ENCODE results near the gene PTPRN2.
"Not testable (repeated sequence)": the region's sequence is repeated elsewhere in the genome, so short reads cannot be mapped to it uniquely, and the experiment has no call there.

PTPRN2 gene

DNA sequence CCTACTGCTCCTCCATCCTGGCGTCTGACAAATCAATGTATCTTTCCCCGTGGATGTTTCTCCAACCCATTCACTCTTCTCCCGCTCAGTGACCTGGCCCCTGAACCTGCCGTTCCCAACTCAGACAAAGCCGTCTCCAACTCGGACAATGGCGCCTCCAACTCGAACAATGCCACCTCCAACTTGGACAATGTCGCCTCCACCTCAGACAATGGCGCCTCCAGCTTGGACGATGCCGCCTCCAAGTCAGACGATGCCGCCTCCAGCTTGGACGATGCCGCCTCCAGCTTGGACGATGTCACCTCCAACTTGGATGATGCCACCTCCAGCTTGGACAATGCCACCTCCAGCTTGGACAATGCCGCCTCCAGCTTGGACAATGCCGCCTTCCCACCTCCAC is 642.2 kb downstream of the PTPRN2 start:
- DNase-seq (ENCODE audit: low spot score), result no peak

DNA sequence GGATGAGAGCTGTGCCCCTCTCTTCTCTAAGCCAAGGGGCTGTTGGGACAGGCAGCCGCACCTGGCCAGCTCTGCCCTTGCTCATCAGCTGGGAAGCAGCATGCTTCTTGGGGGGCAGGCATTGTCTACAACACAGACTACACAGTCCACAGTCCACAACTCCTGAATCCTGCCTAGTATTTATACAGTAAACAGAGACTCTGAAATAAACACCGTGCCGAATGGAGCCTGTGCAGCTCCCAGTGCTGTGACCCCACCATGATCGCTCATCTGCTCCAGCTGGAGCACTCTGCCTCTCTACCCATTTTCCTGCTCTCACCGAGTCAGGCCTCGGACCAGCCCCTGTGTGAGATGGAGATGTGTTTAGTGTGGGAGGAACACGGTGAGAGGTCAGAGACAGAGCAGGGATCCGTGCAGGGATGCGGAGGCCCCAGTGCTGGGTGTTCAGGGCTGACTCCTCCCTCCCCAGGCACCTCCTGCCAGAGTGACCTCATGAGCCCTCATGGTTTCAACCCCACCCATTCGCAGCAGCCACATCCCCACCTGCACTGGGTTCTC is 642.8 kb downstream of the PTPRN2 start:
- DNase-seq (ENCODE audit: low spot score), result no peak

DNA sequence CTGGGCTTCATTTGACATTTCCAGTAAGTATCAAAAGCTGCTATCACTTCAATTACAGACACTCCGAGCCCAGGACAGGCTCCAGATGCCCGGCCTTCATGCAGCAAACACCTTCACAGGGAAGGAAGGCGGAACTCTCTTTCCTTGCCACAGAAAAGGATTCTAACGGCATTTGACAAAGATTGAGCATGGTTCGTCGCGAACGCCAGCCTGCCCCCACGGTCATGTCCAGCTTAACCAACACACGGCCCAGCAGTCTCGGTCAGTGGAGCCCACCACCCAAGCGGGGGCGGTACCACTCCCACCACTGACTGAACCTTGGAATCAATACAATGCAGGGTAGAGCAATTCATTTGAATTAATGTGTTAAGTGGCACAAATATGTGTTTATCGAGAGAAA is 643.6 kb downstream of the PTPRN2 start:
- no peak for DNase-seq (ENCODE audit: low spot score)

DNA sequence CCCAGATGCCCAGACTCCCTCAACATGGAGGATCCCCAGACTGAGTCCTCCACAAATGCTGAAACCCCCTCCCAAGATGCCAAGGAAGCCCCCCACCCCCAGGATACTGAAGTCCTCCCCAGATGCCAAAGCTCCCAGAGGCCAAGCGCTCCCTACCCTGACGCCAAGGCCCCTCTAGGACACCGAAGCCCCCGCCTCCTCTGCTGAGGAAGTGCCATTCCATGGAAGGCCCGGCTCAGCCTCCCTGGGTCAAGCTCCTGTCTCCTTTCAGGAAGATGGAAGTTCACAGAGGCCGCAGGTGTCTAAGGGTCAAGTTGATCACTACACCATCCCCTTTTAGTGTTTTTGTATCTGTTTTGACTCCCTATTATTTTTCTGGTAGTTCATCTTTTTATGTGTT is 644.1 kb downstream of the PTPRN2 start:
- no peak for DNase-seq (ENCODE audit: low spot score)

DNA sequence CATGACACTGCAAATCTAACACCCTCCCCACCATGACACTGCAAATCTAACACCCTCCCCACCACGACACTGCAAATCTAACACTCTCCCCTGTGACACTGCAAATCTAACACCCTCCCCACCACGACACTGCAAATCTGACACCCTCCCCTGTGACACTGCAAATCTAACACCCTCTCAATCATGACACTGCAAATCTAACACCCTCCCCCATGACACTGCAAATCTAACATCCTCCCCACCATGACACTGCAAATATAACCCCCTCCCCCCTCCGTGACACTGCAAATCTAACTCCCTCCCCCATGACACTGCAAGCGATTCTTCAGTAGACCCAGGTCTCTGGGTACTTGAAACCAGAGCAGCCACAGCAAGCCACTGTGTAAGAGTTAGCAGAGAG is 646.4 kb downstream of the PTPRN2 start:
- no peak for DNase-seq (ENCODE audit: low spot score)

DNA sequence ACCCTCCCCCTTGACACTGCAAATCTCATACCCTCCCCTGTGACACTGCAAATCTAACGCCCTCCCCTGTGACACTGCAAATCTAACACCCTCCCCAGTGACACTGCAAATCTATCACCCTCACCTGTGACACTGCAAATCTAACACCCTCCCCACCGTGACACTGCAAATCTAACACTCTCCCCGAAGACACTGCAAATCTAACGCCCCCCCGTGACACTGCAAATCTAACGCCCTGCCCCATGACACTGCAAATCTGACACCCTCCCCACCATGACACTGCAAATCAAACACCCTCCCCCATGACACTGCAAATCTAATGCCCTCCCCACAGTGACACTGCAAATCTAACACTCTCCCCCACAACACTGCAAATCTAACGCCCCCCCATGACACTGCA is 647.1 kb downstream of the PTPRN2 start:
- no peak for DNase-seq (ENCODE audit: low spot score)

DNA sequence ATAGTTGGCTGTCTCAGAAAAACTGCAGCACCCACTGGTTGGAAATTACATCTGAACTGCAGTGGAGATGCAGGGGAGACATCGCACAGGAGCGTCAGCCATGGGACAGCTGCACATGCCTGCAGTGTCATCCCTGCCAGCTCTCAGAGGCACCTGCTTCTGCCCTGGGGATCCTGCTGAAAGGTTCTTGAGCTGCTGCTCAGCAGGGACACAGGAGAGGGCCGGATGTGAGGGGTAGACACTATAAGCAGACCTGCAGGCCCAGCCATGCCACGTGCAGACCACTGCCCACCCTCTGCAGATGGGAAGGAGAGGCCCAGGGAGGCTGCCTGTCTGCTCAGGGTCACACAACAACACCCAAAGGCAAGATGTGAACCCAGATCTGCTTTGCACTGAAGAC is 649.4 kb downstream of the PTPRN2 start:
- DNase-seq (ENCODE audit: low spot score), result no peak

DNA sequence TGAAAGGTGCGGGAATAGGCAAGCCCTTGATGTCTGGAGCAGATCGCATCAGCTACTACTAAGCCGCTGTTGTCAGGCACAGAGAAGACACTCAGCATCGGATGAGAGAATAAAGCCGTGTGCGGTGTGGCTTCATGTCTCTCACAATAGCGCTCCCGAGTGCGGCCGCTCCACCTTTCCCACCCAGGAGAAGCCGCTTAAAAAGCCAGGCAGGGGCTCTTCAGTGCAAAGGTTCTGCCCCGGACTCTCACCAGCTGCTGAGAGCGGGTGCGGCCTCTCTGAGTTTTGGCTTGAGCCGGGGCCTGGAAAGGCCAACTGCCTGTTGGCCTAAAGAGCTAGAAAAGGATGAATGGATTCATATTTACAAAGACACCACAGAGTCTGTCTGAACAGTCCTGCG is 650.2 kb downstream of the PTPRN2 start:
- DNase-seq (ENCODE audit: low spot score), result no peak

DNA sequence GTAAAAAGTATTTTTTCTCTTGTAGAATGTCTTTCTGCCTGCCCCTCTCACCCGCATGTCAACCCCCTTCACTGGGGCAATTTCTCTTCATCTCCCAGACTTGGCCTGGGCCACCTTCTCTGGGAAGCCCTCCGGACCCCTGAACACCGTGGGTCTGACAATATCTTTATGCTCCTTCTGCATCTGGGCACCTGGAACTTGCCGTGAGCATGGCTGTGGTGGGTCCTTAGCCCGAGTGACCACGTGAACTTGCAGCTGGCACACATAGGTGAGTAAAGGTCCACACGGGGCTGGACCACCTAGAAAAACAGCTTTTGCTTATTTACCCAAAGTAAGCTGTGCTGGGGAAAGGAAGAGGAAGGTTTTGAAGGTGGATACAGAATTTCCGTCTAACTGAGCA is 650.6 kb downstream of the PTPRN2 start:
- no peak for DNase-seq (ENCODE audit: low spot score)

DNA sequence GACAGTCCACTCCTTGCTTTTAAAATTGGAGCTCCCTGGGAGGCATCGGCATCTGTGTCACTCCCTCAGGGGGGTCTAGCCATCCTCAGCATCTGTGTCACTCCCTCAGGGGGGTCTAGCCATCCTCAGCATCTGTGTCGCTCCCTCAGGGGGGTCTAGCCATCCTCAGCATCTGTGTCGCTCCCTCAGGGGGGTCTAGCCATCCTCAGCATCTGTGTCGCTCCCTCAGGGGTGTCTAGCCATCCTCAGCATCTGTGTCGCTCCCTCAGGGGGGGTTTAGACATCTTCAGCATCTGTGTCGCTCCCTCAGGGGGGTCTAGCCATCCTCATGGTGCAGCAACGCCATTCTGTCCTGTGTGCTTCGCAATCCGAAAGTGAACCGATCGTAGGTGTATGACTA is 651.9 kb downstream of the PTPRN2 start:
- not testable (repeated sequence) for DNase-seq (ENCODE audit: low spot score)

DNA sequence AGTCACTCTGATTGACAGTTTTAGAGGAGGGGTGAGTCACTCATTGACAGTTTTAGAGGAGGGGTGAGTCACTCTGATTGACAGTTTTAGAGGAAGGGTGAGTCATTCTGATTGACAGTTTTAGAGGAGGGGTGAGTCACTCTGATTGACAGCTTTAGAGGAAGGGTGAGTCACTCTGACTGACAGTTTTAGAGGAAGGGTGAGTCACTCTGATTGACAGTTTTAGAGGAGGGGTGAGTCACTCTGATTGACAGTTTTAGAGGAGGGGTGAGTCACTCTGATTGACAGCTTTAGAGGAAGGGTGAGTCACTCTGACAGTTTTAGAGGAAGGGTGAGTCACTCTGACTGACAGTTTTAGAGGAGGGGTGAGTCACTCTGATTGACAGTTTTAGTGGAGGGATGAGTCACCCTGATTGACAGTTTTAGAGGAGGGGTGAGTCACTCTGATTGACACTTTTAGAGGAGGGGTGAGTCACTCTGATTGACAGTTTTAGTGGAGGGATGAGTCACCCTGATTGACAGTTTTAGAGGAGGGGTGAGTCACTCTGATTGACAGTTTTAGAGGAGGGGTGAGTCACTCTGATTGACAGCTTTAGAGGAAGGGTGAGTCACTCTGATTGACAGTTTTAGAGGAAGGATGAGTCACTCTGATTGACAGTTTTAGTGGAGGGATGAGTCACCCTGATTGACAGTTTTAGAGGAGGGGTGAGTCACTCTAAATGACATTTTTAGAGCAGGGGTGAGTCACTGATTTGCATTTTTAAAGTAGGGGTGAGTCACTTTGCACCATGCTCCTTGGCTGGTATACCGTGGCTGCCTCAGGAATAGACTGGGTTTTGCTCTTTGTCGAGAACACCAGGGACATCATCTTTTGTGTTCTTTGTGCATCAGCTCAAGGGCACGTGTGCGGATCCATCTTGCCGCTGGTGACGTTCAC is 654.1 kb downstream of the PTPRN2 start:
- DNase-seq (ENCODE audit: low spot score), result not testable (repeated sequence)

DNA sequence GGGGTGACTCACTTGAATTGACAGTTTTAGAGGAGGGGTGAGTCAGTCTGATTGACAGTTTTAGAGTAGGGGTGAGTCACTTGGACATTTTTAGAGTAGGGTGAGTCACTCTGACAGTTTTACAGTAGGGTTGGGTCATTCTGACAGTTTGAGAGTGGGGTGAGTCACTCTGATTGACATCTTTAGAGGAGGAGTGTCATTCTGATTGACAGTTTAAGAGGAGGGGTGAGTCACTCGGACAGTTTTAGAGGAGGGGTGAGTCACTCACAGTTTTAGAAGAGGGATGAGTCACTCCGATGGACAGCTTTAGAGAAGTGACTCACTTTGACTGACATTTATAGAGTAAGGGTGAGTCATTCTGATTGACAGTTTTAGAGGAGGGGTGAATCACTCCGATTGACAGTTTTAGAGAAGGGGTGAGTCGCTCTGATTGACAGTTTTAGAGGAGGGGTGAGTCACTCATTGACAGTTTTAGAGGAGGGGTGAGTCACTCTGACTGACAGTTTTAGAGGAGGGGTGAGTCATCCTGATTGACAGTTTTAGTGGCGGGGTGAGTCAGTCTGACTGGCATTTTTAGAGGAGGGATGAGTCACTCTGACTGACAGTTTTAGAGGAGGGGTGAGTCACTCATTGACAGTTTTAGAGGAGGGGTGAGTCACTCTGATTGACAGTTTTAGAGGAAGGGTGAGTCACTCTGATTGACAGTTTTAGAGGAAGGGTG is 655.0 kb downstream of the PTPRN2 start:
- no peak for DNase-seq (ENCODE audit: low spot score)

DNA sequence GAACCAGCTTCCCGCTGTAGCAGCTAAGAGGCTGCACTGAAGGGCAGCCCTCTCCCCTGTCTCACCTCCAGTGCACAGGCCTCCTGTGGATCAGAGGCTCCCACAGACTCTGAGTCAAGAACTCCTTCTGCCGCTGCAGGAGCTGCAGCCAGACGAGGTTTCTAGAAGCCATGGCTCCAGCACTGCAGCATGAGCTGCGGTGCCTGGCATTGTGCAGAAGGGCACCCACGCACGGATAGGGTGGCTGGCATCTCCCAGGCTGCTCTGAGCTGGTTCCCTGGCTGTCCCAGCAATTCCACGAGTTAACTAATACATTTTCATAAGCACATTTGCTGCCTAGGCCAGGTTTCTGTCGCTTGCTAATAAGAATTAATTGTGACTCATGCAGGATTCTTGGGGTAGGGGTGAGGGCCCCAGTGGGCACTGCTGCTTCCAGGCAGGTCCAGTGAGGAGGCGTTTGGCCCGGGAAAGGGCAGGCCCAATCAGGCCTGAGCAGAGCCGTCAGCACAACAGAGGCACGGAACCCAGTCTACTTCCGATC is 656.6 kb downstream of the PTPRN2 start:
- DNase-seq (ENCODE audit: low spot score), result no peak

DNA sequence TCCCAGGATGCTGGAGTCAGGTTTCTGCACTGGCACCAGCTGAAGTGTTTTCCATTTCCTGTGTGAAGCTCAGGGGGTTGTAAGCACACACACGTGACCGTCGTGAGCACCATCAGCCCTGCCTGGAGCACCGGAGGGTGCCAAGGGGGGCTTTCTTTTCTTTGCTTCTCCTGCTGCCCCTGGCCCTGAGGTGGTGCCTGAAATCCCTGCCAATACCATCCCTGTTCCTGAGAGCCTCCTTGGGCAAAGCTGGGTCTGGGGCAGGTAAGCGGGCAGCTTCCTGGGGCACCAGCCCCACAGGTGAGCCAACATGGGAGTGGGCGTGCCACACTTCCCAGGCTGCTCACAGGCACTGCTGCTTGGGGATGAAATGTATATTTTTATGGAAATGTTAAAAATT is 657.2 kb downstream of the PTPRN2 start:
- no peak for DNase-seq (ENCODE audit: low spot score)

DNA sequence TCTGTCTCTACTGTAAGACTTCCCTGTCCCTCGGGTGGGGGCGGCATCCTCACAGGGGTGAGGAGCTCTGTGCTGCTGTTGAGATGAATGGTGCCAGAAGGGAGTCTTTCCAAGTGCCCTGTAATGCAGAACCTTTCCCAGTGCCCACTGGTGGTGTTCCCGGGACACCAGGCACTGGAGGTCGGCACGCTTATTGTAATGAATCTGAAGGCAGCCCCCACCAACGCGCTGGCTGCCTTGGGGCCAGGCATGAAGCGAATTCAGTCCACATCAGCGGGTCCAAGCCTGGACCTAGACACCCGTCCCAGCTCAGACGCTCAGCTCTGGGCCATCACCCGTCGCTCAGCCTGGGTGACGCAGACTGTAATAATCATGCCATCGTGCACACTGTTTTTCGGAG is 658.0 kb downstream of the PTPRN2 start:
- no peak for DNase-seq (ENCODE audit: low spot score)

DNA sequence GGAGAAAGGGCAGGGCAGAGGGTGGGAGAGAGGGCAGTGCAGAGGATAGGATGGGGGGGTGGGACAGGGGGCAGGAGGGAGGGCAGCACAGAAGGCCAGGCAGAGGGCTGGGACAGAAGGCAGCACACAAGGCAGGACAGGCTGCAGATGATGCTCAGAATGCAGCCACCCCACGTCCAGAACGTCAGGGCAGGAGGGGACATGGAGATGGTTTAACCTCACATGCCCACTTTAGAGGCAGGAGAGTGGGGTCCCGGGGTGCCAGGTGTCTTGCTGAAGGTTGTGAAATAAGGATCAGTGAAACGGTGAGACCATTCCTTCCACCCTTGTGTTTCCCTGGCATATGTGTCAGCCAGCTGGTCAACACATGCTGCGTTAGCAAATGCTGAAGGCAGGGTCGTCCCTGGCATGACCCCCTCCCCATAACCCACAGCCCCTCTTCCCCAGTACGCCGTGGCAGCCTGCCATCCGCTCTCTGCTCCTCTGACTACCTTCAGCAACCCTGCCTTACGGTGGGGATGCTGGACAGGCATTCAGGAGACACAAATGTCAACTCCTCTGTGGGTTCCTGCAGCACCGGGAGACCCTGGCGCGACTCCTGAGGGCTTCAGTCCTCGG is 658.7 kb downstream of the PTPRN2 start:
- no peak for DNase-seq (ENCODE audit: low spot score)

DNA sequence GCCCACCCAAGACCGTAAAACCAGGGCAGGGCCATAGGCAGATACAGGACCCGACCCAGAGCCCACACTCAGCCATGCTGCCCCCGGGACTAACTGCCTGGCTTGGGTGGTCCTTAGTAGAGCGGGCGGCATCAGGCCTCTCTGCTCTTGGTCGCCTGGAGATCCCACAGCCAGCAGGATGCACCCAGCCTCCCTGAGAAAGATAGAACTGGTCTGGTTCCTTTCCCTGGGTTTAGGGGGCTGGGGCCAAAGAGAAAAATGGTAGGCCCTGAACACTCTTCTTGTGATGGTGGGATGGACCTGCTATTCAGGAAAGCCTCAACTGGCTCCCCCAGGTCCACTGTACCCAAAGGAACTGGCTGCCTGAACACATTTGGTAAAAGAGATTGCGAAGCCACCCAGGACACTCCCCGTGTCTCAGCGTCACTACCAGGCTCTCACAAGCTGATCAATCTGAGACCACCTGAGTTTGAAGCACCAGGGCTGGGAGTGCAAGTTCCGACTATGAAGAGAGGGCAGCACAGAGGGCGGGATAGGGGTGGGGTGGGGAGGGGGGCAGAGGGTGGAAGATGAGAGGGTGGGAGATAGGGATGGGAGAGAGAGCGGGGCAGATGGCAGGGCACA is 659.3 kb downstream of the PTPRN2 start:
- DNase-seq (ENCODE audit: low spot score), result no peak

DNA sequence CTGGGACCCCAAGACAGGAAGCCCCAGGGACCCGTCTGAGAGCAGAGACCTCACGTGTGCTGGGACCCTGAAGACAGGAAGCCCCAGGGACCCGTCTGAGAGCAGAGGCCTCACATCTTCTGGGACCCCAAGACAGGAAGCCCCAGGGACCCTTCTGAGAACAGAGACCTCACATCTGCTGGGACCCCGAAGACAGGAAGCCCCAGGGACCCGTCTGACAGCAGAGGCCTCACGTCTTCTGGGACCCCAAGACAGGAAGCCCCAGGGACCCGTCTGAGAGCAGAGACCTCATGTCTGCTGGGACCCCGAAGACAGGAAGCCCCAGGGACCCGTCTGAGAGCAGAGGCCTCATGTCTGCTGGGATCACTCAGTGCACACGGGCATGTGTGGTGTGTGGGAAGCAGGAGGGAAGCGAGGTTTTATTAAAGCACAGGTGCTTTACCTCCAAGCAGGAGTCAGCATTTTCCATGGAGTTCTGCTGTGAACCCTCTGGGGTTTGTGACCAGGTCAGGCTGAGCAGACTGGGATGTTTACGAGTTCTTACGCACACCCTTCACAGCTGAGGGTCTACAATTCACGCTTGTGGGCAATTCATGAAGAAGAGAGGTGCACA is 660.2 kb downstream of the PTPRN2 start:
- no peak for DNase-seq (ENCODE audit: low spot score)

DNA sequence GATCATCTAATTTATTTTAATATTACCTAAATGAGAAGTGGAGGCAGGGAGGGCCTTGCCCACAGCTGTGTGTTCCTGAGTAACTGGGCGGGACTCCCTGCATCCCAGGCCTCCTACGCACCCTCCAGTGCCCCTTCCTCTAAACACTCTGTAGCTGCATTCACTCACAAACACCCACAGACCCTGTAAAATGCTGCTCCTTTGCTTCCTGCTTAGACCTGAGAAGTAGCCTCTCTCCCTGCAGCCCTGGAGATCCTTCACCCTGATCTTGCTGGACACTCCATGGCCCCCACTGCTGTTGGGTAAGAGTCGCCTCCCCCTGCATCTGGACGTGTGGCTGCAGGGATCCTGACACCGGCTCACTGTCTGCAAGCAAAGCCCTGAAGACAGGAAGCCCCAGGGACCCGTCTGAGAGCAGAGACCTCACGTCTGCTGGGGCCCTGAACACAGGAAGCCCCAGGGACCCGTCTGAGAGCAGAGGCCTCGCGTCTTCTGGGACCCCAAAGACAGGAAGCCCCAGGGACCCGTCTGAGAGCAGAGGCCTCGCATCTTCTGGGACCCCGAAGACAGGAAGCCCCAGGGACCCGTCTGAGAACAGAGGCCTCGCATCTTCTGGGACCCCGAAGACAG is 661.0 kb downstream of the PTPRN2 start:
- no peak for DNase-seq (ENCODE audit: low spot score)

DNA sequence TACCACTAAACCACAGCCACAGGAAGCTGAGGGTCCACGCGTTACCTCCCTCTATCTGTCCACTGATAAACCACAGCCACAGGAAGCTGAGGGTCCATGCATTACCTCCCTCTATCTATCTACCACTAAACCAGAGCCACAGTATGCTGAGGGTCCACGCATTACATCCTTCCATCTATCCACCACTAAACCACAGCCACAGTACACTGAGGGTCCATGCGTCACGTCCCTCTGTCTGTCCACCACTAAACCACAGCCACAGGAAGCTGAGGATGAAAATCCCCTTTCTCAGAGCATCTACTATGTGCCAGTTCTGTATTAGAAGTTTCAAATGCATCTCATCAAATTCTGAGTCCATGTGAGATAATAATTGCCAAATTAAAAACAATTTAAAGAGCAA is 661.5 kb downstream of the PTPRN2 start:
- DNase-seq (ENCODE audit: low spot score), result no peak

DNA sequence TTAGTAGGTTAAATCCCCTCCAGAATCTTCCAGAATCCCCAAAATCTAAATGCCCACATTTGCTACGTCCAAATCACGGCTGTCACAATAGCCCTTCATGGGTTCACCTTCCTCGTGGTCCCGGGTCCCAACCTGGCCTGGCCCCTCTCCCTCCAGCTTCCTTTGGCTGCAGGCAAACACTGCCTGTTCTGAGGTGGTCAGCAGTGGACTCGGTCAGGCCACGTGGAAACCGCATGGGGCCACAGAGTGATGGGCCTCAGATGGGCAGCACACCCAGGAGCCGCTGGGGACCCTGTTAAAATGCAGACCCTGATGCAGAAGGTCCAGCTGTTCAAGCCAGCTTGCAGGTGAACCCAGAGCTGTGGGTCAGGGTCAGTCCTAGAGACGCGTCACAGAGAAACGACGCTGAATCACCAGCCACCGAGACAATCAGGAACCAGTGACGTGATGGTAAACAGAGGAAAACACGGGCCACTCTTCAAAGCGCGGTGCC is 662.2 kb downstream of the PTPRN2 start:
- DNase-seq (ENCODE audit: low spot score), result no peak
